Measurements from ENCODE around the gene KIAA1958. TPM values are rescaled to one million over a fixed set of nuclear protein-coding genes. Genes with fewer than 3 reads are reported as not detected.

KIAA1958 gene
- 4.7 and 7.9 TPM in 2 replicates for total RNA-seq

GRCh38 chr9:112486221-112487007 is at the start of gene KIAA1958:
TSS of gene KIAA1958 (plus strand) at chr9:112486827. CDS start at chr9:112574081, 87,254 bp downstream.

GRCh38 chr9:112717661-112718331 is 231.2 kb downstream of the KIAA1958 start, which contains the start of gene INIP:
TSS of gene INIP (minus strand) at chr9:112718117. CDS start at chr9:112716485, 1,632 bp downstream.

Other genes starting within 250 kb of the KIAA1958 start
- gene PTBP3, start 153.2 kb upstream of the KIAA1958 start, total RNA-seq, result 76.6 and 195 TPM in 2 replicates
- gene HSDL2, start 106.7 kb upstream of the KIAA1958 start, total RNA-seq, result 15.2 and 20.4 TPM in 2 replicates
- gene INIP, start 231.3 kb downstream of the KIAA1958 start, total RNA-seq, result 7.6 and 9.3 TPM in 2 replicates

All from mesangial cell (primary cell).